Right lung (tissue), 10 donors: ENCODE results near the gene PFDN1. TPM values are rescaled to one million over a fixed set of nuclear protein-coding genes. Genes with fewer than 3 reads are reported as not detected.
"Not testable (repeated sequence)": the region's sequence is repeated elsewhere in the genome, so short reads cannot be mapped to it uniquely, and the experiment has no call there.

Experiments
- DNase-seq, 2 donors: peaks; one replicate each; pipeline ENCODE4 v3.0.0-alpha.2; 2013
- long read RNA-seq, 8 donors: transcript quantifications; one replicate each; lab custom pipeline, GENCODE V29; 2026
- polyA plus RNA-seq, 5 donors: library from polyadenylated mRNA; unstranded; fragments of 120-200 nt; gene quantifications; one replicate each; pipeline versions ENCODE4 v1.2.1 to v1.2.3, GENCODE V29; 2013; ENCODE audit warnings: inconsistent platforms in 1 of 5, low replicate concordance in 1 of 5; ENCODE audit not compliant: insufficient read length in 5 of 5, insufficient read depth in 1 of 5

PFDN1 gene
- 100 to 1,000 TPM in 1 of 5 donors, 10 to 100 TPM in 4; 92.0 to 116 (median 94.3) TPM for polyA plus RNA-seq
- long read RNA-seq, donor 1, transcript PFDN1-201 (4 exons, 1,352 nt), result major isoform, 38 of 78 reads
- long read RNA-seq, donor 1, transcript PFDN1-202 (3 exons, 787 nt), result minor isoform, 14 of 78 reads
- long read RNA-seq, donor 1, transcript PFDN1-203 (3 exons, 1,091 nt), result minor isoform, 13 of 78 reads
- long read RNA-seq, donor 1, partial matches to known transcripts, result 9 of 78 reads
- long read RNA-seq, donor 1, other reads (novel, unspliced or antisense), result 0 of 78 reads
- long read RNA-seq, donor 2, transcript PFDN1-201 (4 exons, 1,352 nt), result major isoform, 39 of 48 reads
- long read RNA-seq, donor 2, partial matches to known transcripts, result 0 of 48 reads
- long read RNA-seq, donor 2, other reads (novel, unspliced or antisense), result 0 of 48 reads
- long read RNA-seq, donor 3, transcript PFDN1-201 (4 exons, 1,352 nt), result major isoform, 36 of 51 reads
- long read RNA-seq, donor 3, transcript PFDN1-202 (3 exons, 787 nt), result minor isoform, 5 of 51 reads
- long read RNA-seq, donor 3, partial matches to known transcripts, result 8 of 51 reads
- long read RNA-seq, donor 3, other reads (novel, unspliced or antisense), result 0 of 51 reads
- long read RNA-seq, donor 4, transcript PFDN1-202 (3 exons, 787 nt), result minor isoform, 6 of 34 reads
- long read RNA-seq, donor 4, transcript PFDN1-201 (4 exons, 1,352 nt), result major isoform, 14 of 34 reads
- long read RNA-seq, donor 4, transcript PFDN1-203 (3 exons, 1,091 nt), result minor isoform, 8 of 34 reads
- long read RNA-seq, donor 4, partial matches to known transcripts, result 6 of 34 reads
- long read RNA-seq, donor 4, other reads (novel, unspliced or antisense), result 0 of 34 reads
- long read RNA-seq, donor 5, transcript PFDN1-203 (3 exons, 1,091 nt), result minor isoform, 10 of 78 reads
- long read RNA-seq, donor 5, transcript PFDN1-202 (3 exons, 787 nt), result minor isoform, 12 of 78 reads
- long read RNA-seq, donor 5, transcript PFDN1-201 (4 exons, 1,352 nt), result major isoform, 48 of 78 reads
- long read RNA-seq, donor 5, partial matches to known transcripts, result 7 of 78 reads
- long read RNA-seq, donor 5, other reads (novel, unspliced or antisense), result 0 of 78 reads
- long read RNA-seq, donor 6, transcript PFDN1-202 (3 exons, 787 nt), result minor isoform, 7 of 64 reads
- long read RNA-seq, donor 6, transcript PFDN1-201 (4 exons, 1,352 nt), result major isoform, 36 of 64 reads
- long read RNA-seq, donor 6, transcript PFDN1-203 (3 exons, 1,091 nt), result minor isoform, 9 of 64 reads
- long read RNA-seq, donor 6, partial matches to known transcripts, result 12 of 64 reads
- long read RNA-seq, donor 6, other reads (novel, unspliced or antisense), result 0 of 64 reads
- long read RNA-seq, donor 7, transcript PFDN1-203 (3 exons, 1,091 nt), result minor isoform, 5 of 29 reads
- long read RNA-seq, donor 7, transcript PFDN1-201 (4 exons, 1,352 nt), result major isoform, 24 of 29 reads
- long read RNA-seq, donor 7, partial matches to known transcripts, result 0 of 29 reads
- long read RNA-seq, donor 7, other reads (novel, unspliced or antisense), result 0 of 29 reads
- long read RNA-seq, donor 8, transcript PFDN1-201 (4 exons, 1,352 nt), result major isoform, 16 of 23 reads
- long read RNA-seq, donor 8, partial matches to known transcripts, result 0 of 23 reads
- long read RNA-seq, donor 8, other reads (novel, unspliced or antisense), result 0 of 23 reads

- peak; percentile 89 to 92 for DNase-seq
Measured at GRCh38 chr5:140302786-140303639, at the start of gene PFDN1. Gene PFDN1 (minus strand): TSS chr5:140303101. CDS start chr5:140303073, 28 bp downstream.

- DNase-seq, result peak in 1 of 2 donors; percentile 67
Measured at GRCh38 chr5:140351609-140352334, 48.9 kb upstream of the PFDN1 start.

GRCh38 chr5:140349244-140349643 is 46.3 kb upstream of the PFDN1 start:
- DNase-seq, result no peak

- DNase-seq, result no peak
Measured at GRCh38 chr5:140348104-140348503, 45.2 kb upstream of the PFDN1 start.

GRCh38 chr5:140347360-140347759 is 44.5 kb upstream of the PFDN1 start:
- no peak for DNase-seq

- peak; percentile 77 to 80 for DNase-seq
Measured at GRCh38 chr5:140346348-140347221, 43.7 kb upstream of the PFDN1 start, which contains the start of gene HBEGF. Gene HBEGF (minus strand): TSS chr5:140346603. CDS start chr5:140346328, 275 bp downstream.

GRCh38 chr5:140345919-140346347 is 43.0 kb upstream of the PFDN1 start:
- peak in 1 of 2 donors; percentile 43 for DNase-seq

GRCh38 chr5:140344683-140345423 is 42.0 kb upstream of the PFDN1 start:
- DNase-seq, result no peak

GRCh38 chr5:140343849-140344248 is 40.9 kb upstream of the PFDN1 start:
- not testable (repeated sequence) for DNase-seq

- DNase-seq, result no peak
Measured at GRCh38 chr5:140342896-140343295, 40.0 kb upstream of the PFDN1 start.

GRCh38 chr5:140342287-140342686 is 39.4 kb upstream of the PFDN1 start:
- no peak for DNase-seq

GRCh38 chr5:140341591-140341990 is 38.7 kb upstream of the PFDN1 start:
- no peak for DNase-seq

GRCh38 chr5:140340605-140341121 is 37.8 kb upstream of the PFDN1 start:
- DNase-seq, result no peak

- DNase-seq, result no peak
Measured at GRCh38 chr5:140339636-140340035, 36.7 kb upstream of the PFDN1 start.

- DNase-seq, result no peak
Measured at GRCh38 chr5:140338908-140339307, 36.0 kb upstream of the PFDN1 start.

- DNase-seq, result no peak
Measured at GRCh38 chr5:140338336-140338735, 35.4 kb upstream of the PFDN1 start.

GRCh38 chr5:140337880-140338279 is 35.0 kb upstream of the PFDN1 start:
- DNase-seq, result no peak
